ENCODE measurements around the gene ELMO1.
"Not testable (repeated sequence)": the region's sequence is repeated elsewhere in the genome, so short reads cannot be mapped to it uniquely, and the experiment has no call there.

Gene ELMO1

DNA sequence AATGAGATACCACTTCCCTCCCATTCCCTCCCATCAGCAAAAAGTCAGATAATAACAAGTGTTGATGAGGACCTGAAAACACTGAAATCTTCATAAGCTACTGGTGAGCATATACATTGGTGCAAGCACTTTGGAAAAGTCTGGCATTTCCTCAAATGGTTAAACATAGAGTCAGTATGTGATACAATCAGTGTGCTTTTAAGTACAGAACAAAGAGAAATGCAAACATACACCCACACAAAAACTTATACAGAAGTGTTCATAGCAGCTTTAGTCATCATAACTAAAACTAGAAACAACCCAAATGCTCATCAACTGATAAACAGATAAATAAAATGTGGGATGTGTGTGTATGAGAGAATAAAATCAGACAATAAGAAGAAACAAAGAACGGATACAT lies 261.9 kb downstream of the ELMO1 start:
- DNase-seq (ENCODE audit: low spot score), result no peak

DNA sequence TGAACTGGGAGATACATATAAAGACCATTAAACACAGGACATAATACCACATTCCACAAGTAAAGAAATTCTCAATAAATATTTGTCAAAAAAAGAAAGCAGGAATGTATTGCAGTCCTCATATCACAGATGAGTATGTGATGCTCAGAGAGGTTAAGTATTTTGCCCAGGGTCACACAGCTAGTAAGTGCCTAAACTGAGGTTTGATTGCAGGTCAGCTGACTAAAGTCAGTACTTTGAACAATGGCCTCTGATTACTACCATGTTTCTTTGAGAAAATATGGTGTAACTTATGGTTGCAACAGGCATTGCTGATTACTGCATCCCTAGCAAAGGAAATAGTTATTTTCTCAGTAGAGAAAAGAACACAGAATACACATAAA lies 267.1 kb downstream of the ELMO1 start:
- no peak for DNase-seq (ENCODE audit: low spot score)

DNA sequence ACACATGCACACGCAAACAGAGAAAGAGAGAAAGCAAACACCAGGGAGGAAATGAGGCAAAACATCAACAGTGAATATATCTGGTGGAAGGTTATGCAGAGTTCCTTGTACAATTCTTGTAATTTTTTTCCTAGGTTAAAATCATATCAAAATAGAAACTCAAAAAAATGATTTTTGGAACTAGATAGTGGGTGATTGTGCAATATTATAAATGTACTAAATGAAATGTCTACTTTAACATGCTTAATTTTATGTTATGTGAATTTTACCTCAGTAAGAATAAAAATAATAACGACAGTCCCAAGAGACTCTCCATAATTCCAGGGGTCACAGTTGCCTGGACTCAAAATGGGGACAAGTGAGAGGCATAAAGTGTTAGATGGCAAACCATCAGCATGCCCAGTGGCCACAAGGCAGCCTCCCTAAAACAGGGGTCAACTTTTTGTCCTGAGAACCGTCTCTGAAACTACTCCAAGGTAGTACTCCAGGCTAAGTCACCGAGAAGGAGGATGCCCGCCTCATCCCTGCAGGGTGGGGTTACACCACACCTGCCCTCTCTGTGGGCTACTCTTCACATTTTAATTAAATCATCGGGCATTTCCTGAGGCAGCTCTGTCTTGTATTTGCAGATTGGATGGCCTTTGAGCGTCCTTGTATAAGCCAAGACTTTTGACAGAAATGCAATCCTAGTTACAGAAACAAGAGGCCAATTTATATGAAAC lies 267.7 kb downstream of the ELMO1 start:
- no peak for DNase-seq (ENCODE audit: low spot score)

DNA sequence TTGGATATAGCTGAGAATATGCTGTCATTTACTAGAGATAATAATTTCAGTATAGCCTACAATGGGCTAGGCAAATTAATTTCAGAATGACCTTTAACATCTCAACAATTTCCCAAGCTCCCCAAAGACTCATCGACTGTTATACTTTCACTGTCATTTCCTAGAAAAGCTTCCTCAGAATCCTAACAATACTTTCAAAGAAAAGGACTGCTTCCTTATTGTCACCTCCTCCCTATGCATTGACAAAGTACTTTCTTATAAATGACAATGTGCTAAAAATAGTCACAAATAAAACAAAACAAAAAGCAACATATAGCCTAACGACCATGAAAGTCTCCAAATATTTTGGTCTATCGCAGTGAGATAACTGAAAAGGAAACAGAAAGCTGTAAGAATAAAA lies 272.6 kb downstream of the ELMO1 start:
- DNase-seq (ENCODE audit: low spot score), result no peak

DNA sequence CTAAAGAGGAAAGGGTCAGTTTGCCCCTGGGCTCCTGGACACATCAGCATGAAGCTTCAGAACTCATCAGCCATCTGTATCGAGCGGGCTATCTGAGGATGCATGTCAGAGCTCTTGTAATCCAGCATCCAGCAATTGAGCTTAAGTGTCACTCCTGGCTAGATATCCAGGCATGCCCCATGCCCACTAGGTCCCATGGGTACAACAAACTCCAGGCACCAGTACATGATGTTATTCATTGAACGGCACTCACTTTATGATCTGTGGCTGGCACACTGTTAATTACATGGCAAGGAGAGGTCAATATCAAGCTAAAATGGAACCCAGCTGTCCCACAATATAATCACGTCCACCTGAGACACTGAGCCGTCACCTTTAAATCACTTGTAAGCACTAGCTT lies 274.2 kb downstream of the ELMO1 start:
- DNase-seq (ENCODE audit: low spot score), result no peak

DNA sequence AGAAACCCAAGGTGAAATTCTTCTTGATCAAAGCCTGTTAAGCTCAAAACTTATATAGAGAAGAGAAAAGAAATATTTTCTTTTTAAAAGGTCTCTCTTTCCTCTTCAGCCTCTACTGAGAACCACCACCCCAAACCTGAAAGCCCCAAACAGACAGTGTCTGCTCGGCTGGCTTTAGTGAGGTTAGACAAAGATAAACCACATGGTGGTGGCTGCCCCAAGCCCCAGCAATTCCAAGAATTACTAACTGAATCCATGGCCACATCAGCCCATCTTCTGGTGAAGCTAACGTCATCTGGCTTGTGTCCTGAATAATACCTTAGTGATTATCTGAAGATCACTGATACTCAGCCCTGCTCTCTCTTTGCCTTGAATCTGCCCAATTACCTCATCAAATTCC lies 275.0 kb downstream of the ELMO1 start:
- DNase-seq (ENCODE audit: low spot score), result no peak

DNA sequence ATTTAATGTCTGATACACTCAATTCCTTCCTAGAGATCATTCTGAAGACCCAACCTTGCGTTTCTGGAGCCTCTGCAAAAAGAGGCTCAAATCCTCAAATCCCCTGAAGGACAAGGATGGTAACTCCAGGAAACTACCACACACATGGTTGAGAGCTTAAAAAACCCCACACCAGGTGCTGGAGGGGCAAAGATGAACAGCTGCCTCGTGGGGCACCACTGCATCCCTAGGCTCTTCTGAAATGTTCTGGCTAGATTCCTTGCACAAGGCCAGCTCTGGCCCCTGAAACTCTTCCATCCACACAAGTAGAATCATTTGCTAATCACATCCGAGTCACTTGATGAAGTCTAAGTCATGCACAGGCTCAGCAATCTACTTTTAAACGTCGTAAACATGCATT lies 286.6 kb downstream of the ELMO1 start:
- DNase-seq (ENCODE audit: low spot score), result no peak

DNA sequence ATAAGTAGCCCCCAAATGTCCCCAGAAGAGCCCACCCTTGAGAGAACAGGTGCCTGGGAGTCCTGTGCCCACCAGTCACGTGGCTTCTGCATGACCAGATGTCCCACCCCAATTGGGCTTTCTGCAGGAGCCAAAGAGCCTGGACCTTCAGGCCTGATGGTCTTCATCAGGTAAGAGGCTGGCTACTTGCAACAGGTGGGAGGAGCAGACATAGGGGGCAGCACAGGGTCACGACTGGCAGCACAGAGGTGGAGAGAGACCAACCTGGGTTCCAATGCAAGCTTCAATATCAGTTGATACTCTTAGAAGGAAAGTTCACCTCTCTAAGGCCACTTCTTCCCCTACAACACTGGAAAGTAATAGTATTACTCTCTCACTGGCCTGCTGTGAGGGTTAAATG lies 288.0 kb downstream of the ELMO1 start:
- DNase-seq (ENCODE audit: low spot score), result no peak

DNA sequence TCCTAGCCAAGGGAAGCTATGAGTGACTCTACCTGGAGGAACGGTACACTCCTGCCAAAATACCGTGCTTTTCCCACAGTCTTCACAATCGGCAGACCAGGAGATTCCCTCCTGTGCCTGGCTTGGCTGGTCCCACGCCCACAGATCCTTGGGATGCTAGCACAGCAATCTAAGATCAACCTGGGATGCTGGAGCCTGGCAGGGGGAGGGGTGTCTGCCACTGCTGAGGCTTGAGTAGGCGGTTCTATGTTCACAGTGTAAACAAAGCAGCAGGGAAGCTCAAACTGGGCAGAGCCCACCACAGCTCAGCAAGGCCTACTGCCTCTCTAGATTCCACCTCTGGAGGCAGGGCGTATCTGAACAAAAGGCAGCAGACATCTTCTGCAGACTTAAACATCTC lies 295.3 kb downstream of the ELMO1 start:
- DNase-seq (ENCODE audit: low spot score), result no peak

DNA sequence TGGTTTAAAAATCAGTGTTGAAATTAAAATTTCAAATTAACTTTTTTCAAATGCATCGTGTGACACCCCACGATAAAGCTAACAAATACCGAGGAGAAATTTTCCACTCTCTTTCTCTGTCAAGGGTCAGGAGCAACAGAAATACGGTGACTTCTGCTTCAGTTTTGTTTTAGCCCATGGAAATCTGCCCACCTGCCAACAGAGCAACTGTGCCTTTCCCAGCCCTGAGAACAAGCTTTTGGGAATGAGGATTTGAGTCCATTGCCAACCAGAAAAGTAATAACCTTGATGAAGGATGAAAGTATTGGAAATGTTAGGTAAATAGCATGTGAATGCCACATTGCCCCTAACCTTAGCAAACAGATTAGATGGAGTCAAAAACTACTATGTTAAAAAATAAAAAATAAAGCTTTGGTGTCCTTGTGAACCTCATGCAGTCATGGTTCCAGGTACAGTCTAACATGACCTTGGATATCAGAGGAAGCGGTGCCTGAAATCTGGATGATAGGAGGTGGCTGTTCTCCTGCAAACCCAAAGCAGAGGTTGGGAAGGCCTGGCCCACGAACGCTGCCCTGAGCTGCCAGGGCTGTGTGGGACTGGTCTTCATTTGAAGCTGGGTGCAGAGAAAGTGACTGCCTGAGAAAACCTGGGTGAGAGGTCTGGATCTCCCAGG lies 296.8 kb downstream of the ELMO1 start:
- no peak for DNase-seq (ENCODE audit: low spot score)

DNA sequence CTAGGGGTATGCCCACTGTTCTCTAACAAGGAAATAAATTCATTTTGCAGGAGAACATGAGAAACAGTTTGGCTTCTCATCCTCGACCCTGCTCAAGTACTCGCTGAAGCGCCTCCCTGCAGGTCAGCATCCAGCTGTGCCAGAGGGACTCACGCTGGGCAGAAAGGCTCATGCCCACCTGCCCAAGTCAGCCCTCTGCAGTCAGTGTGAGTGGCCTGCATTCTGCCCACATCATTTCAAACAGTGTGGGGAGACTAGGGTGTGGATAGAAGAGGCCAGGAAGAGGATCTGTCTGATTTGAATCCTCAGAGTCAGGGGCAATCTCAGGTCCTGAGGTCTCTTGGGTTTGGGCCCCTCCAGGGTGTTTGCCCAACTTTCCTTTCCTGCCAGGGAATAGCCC lies 297.8 kb downstream of the ELMO1 start:
- DNase-seq (ENCODE audit: low spot score), result no peak

DNA sequence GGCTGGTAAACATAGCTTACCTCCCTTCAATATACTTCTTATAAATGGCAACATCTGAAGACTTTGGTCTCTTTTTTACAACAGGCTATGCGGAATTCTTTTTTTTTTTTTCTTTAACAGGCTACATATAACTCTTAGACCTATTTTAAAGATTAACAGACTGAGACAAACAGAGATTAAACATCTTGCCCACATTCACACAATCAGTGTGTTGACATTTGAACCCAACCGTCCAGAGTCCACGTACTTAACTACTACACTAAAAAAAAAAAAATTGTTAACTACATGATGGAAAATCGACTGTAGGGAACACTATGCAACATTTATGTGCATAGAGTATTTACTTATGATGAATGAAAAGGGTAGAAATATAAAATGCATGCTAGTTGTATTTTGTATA lies 298.5 kb downstream of the ELMO1 start:
- no peak for DNase-seq (ENCODE audit: low spot score)

DNA sequence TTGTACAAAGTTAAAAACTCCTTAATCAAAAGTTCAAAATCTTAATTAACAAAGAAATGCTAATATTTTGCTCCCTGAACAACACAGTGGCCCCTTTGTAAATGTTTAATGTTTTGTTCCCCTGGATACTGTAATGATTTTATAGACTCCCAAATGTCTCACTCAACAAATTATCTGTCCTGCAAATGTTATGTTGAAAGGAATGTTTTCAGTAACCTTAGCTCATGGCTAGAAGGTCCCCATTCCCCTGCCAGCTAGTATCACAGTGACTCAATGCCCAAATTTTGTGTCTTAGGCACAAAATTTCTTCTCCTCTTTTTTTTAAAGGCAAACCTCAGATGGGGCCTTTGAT lies 298.9 kb downstream of the ELMO1 start:
- DNase-seq (ENCODE audit: low spot score), result no peak

DNA sequence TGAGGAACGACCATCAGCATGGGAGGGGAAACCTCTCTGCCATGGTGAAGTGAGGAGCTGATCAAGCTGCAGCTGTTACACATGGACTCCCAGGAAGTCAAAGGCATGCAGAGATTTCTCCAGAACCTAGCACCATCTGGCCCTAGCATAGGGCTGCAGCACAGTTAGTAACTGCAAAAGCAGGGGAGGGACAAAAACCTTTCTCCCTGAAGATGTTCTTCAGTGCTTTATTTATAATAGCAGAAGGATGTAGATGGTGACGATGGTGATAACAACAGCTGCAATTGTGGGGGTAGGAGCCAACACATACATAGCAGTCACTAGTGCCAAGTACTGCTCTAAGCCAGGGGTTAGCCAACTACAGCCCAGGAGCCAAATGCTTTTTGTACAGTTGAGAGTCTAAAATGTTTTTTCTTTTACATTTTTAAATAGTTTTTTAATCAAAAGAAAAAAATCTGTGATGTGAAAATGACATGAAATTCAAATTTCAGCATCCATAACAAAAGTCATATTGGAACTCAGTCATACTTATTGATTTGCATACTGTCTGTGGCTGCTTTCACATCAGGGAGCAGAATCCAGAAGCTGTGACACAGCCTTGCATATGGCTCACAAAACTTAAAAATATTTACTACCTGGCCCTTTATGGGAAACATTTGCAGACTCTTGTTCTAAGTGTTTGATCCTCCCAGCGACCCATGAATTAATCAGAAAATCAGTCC lies 299.5 kb downstream of the ELMO1 start:
- no peak for DNase-seq (ENCODE audit: low spot score)

DNA sequence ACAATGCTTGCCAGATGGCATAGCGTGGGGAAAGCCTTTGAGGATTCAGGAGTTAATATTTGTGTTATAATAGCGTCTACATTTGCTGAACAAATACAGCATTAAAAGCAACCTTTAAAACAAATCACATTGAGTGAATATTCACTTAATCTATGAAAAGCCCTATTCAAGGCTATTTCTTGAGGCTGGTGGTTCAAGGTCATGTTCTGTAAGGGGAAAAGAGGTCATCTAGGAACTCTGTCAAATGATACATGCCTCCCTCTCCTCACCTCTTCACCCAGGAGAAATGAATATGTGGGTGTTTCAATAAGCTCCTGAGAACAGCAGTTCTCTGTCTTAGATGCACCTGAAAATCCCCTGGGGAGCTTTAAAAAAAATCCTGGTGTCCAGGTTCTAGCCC lies 303.0 kb downstream of the ELMO1 start:
- no peak for DNase-seq (ENCODE audit: low spot score)

DNA sequence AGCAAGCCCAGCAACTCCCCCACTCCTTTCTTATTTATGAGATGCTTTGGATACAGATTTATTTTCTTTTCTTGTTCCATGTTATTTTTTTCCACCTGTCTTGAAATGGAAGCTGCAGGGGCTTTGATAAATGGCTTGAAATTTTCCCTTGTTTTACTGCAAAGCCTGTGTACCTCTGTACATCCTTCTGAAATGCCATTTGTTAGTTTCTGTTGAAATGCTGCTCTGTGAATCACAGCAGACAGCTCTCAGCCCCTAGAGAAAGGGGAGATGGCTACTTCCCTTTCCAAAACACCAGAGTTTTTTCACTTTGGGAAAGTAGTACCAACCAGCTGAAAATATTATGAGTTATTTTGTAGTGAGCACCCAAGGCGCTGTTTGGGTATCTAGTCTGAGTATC lies 304.2 kb downstream of the ELMO1 start:
- no peak for DNase-seq (ENCODE audit: low spot score)

DNA sequence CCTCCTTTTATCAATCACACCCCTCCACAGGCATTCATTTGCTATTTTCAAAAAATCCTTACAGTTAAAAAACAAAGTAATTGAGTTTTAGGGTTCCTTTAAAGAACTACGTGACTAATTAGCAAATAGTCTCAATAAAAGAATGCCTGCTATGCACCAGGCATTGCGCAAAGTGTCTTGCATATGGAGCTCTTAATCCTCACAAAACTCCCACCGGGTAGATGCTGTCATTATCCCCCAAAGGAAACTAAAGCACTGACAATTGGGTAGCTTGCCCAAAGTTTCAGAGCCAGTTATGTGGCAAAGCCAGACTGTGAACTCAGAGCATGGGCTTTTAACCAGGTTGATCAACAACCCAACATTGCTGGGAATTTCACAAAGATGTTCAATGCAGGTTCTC lies 305.7 kb downstream of the ELMO1 start:
- DNase-seq (ENCODE audit: low spot score), result no peak

DNA sequence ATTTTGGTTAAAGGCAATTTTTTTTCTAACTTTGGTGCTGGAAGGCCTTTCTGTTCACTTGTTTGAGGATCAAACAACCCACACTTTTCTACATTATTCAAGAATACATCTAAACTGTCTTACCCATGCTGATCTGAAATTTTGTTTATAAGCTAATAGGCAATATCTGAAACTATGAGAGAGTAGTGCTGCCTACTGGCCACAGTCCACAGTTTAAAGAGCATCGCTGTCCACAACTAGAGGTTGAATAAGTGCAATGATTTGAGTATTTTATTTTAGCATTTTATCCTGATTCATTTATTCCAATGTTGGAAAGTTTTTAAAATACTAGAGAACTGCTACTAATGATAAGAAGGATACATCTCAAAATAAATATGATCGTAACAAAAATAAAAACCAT lies 306.9 kb downstream of the ELMO1 start:
- no peak for DNase-seq (ENCODE audit: low spot score)

DNA sequence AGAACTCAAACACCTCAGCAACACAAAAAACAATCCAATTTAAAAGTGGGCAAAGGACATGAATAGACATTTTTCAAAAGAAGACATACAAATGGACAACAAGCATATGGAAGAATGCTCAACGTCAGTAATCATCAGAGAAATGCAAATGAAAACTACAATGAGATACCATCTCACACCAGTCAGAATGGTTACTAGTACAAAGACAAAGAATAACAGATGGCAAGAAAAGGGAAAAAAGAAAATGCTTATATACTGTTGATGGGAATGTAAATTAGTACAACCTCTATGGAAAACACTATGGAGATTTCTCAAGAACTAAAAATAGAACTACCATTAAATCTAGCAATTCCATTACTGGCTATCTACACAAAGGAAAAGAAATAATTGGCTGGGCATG lies 314.8 kb downstream of the ELMO1 start:
- DNase-seq (ENCODE audit: low spot score), result not testable (repeated sequence)

DNA sequence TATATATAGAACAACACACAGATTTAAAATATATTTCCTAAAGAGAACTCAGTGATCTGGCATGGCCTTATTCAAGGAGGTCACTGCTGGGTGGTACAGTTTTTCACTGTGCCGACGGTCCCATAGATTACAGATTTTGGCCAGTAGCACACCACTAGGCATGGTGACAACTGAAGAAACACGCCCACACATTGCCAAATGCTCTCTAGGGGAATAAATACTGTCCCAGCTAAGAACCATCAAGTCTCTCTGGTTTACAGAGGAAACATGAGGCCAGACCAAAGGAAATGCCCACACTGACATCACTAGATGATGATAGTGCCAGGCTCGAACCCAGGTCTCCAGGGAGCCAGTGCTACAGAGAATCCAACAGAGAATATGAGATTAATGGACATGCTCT lies 316.8 kb downstream of the ELMO1 start:
- DNase-seq (ENCODE audit: low spot score), result no peak

DNA sequence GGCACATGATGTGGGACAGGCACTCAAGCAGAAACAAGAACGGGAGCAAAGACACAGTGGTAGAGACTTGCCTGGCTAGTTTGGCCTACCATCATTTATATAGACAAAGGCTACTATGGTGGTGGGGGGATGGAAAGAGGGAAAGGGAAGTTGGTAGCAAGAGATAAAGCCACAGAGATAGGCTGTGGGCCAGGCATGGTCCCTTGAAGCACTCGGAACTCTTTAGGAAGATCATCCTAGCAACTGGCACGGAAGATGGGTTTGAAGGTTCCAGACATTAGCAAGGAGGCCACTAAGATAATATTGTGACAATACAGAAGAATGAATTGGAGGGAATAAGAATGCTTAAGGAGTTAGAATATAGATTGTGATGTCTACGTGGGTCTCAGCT lies 319.6 kb downstream of the ELMO1 start:
- DNase-seq (ENCODE audit: low spot score), result no peak

DNA sequence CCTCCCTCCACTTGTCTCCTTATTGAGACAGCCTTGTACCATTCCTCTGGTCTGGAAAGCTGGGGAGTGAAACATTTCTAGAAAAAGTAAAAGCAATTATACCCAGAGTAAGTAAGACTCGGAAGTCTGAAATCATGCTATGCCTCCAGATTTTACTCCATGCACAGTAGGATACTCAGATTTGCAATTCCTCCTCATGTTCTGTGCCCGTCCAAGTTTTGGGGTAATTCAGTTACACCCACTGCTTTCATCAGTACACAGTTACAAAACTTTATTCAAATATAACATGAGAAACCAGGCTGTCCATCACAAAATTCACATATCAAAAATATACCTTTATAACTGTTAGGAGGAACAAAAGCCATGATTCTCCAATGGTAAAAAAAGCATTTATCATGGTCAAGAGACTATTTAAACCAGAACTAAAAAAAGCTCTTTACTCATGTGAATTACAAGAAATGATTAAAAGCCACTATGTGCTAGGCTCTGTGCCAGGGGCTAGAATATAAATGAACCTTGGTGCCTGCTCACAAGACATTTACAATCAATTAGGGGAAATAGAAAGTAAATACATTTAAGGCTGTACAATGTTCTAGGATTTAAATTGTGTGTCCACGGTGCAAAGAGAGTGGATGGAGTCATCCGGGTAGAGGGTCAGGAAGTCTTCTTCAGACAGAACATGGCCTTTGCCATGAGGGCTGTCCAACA lies 320.2 kb downstream of the ELMO1 start:
- no peak for DNase-seq (ENCODE audit: low spot score)

DNA sequence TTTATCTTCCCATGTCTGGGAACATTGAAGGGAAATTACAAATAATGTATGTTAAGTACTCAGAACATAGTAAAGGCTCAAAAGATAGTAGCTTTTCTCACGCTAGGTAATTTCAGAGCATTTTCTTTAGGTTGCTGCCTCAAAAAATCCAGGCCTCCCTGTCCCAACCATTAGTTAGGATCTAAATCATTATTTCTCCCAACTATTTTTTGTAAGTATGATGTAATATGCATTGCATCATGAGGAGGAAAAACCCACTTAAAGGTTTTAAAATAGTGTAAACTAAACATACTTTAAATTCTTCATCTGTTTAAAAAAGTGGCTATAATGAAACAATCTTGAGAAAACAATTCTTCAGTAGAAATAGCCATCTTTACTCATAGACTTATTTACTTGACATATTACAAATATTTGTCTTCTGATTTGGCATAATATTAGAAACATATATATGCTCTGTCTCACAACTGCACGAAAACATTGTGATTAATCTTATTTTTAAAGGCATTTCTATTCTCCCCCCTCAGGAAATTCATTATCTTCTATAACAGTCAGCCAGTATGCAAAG lies 329.3 kb downstream of the ELMO1 start:
- no peak for DNase-seq (ENCODE audit: low spot score)

All from AG08396 (cell line).